Mucosa of stomach (tissue), 1 donor: ENCODE measurements around the gene CFAP74.

ENCODE experiments used
- H3K27me3 ChIP-seq: one replicate; pipeline ENCODE4 v1.7.0; 2013; ENCODE audit warnings: mild to moderate bottlenecking, low read length; ENCODE audit not compliant: control insufficient read depth, insufficient read depth
- H3K36me3 ChIP-seq: one replicate; pipeline ENCODE4 v1.7.0; 2013; ENCODE audit warnings: low read length; ENCODE audit not compliant: control insufficient read depth, insufficient read depth
- H3K4me1 ChIP-seq: one replicate; pipeline ENCODE4 v1.7.0; 2013; ENCODE audit warnings: mild to moderate bottlenecking, low read length; ENCODE audit not compliant: control insufficient read depth, insufficient read depth
- H3K4me3 ChIP-seq: one replicate; pipeline ENCODE4 v1.7.0; 2013; ENCODE audit warnings: low read length
- H3K9ac ChIP-seq: one replicate; pipeline ENCODE4 v1.7.0; 2013; ENCODE audit warnings: mild to moderate bottlenecking, low read length, moderate library complexity
- H3K9me3 ChIP-seq: one replicate; pipeline ENCODE4 v1.7.0; 2013; ENCODE audit warnings: mild to moderate bottlenecking, low read length, moderate library complexity; ENCODE audit not compliant: control insufficient read depth
- donor health status: Pancreatic carcinoma.

CFAP74 gene

GRCh38 chr1:1880617-1881312 lies 122.8 kb downstream of the CFAP74 start:
- H3K27me3 ChIP-seq, result no peaks in the 10 kb centered on the region
- no peak overlapping the region for H3K4me3 ChIP-seq
- peak overlapping the region; percentile 17 for H3K9ac ChIP-seq
- peaks cover 7% of the 10 kb centered on the region for H3K36me3 ChIP-seq
- no peaks in the 10 kb centered on the region for H3K9me3 ChIP-seq
- H3K4me1 ChIP-seq, result peaks cover 32% of the 10 kb centered on the region

GRCh38 chr1:1879942-1880341 lies 123.6 kb downstream of the CFAP74 start:
- no peak overlapping the region for H3K4me3 ChIP-seq
- H3K27me3 ChIP-seq, result no peaks in the 10 kb centered on the region
- H3K9ac ChIP-seq, result no peak overlapping the region
- H3K4me1 ChIP-seq, result peaks cover 32% of the 10 kb centered on the region
- H3K9me3 ChIP-seq, result no peaks in the 10 kb centered on the region
- H3K36me3 ChIP-seq, result peaks cover 7% of the 10 kb centered on the region

- H3K4me3 ChIP-seq, result no peak overlapping the region
- no peaks in the 10 kb centered on the region for H3K9me3 ChIP-seq
- H3K9ac ChIP-seq, result no peak overlapping the region
- no peaks in the 10 kb centered on the region for H3K27me3 ChIP-seq
- peaks cover 33% of the 10 kb centered on the region for H3K4me1 ChIP-seq
- peaks cover 11% of the 10 kb centered on the region for H3K36me3 ChIP-seq
Observed at GRCh38 chr1:1877865-1878436, 125.6 kb downstream of the CFAP74 start.

GRCh38 chr1:1876335-1876930 lies 127.2 kb downstream of the CFAP74 start:
- Histone ChIP-seq H3K9ac (no peak overlapping the region), H3K9me3 (no peaks in the 10 kb centered on the region), H3K4me3 (no peak overlapping the region), H3K27me3 (no peaks in the 10 kb centered on the region), H3K4me1 (peaks cover 25% of the 10 kb centered on the region), H3K36me3 (peaks cover 11% of the 10 kb centered on the region)

- Histone ChIP-seq H3K4me1 (peaks cover 20% of the 10 kb centered on the region), H3K9me3 (no peaks in the 10 kb centered on the region), H3K36me3 (peaks cover 11% of the 10 kb centered on the region), H3K27me3 (no peaks in the 10 kb centered on the region), H3K9ac (no peak overlapping the region), H3K4me3 (no peak overlapping the region)
Observed at GRCh38 chr1:1875932-1876331, 127.7 kb downstream of the CFAP74 start.

- no peak overlapping the region for H3K4me3 ChIP-seq
- H3K4me1 ChIP-seq, result peaks cover 14% of the 10 kb centered on the region
- no peaks in the 10 kb centered on the region for H3K27me3 ChIP-seq
- H3K36me3 ChIP-seq, result peaks cover 11% of the 10 kb centered on the region
- no peak overlapping the region for H3K9ac ChIP-seq
- no peaks in the 10 kb centered on the region for H3K9me3 ChIP-seq
Observed at GRCh38 chr1:1874901-1875300, 128.7 kb downstream of the CFAP74 start.

GRCh38 chr1:1873186-1873585 lies 130.4 kb downstream of the CFAP74 start:
- Histone ChIP-seq H3K36me3 (peaks cover 4% of the 10 kb centered on the region), H3K9ac (no peak overlapping the region), H3K9me3 (no peaks in the 10 kb centered on the region), H3K4me1 (peaks cover 18% of the 10 kb centered on the region), H3K4me3 (no peak overlapping the region), H3K27me3 (no peaks in the 10 kb centered on the region)

GRCh38 chr1:1872329-1872994 lies 131.1 kb downstream of the CFAP74 start:
- Histone ChIP-seq H3K4me1 (peaks cover 18% of the 10 kb centered on the region), H3K9ac (no peak overlapping the region), H3K27me3 (no peaks in the 10 kb centered on the region), H3K9me3 (no peaks in the 10 kb centered on the region), H3K36me3 (peaks cover 4% of the 10 kb centered on the region), H3K4me3 (no peak overlapping the region)
